ENCODE data around the gene COL18A1. TPM values are rescaled to one million over a fixed set of nuclear protein-coding genes. Genes with fewer than 3 reads are reported as not detected.
"Not testable (repeated sequence)": the region's sequence is repeated elsewhere in the genome, so short reads cannot be mapped to it uniquely, and the experiment has no call there.

Gene COL18A1
- total RNA-seq, 1 donor from 2014 or later, result 15.4 TPM

DNA sequence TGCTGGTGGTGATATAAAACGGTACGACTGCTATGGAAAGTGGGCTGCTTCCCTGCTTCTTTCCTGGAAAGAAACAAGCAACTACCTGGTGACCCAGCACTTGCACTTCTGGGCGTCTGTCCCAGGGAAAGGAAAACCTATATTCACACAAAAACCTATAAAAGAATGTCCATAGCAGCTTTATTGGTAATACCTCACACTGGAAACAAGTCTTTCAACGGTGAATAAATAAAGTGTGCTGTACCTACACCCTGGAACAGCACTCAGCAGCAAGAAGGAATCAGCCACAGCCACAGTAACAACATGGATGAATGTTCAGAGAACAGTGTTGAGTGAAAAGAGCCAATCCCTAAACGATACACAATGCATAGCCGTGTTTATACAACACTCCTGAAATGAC, 117.4 kb downstream of the COL18A1 start:
- no peak for DNase-seq

DNA sequence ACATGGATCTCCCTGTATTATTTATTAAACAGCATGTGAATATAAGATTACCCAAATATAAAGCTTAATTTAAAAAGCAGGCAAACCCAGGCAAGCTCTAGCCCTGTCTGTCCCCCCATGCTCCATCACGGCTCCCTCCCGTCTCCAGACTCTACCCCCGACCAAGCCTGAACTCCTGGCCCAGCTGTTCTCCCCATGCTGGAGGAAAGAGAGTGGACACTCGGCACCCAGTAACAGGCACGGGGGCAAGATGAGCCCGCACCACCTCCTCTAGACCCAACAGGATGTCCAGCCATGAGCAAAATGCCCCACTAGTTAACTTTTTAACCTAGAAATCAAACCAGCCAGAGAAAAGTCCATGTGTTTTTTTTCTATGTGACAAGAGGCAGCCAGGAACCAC, 118.0 kb downstream of the COL18A1 start:
- no peak for DNase-seq

DNA sequence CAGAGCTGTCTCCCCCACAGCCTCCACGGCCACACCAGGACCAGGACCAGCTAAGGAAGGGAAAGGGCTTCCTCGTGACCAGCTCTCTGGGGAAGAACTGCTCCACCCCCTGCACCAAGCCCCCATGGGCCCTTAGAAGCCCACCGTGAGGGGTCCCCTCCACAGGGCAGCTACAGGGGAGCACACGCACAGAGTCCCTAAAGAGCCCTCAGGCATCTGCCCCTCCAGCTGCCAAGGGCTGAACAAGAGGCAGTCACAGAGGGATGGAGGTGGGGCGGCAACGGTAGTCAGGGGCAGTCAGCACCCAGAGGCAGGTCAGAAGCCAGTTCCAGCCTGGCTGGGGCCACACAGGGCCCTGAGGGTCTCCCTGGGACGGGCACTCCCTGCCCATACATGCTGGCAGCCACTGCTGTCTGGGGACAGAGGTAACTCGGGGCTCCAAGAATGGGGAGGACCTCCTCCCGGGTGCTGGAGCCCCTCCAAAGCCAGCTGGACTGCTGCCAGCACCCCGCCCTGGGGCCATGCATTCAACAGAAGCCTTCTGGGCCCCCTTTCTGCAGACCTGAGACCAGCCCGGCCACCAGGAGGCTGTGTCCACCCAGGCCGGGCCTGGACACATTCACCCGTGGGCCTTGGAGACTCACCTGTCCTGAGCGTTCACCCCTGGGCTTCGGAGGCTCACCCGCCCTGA, 118.6 kb downstream of the COL18A1 start:
- DNase-seq, result no peak

DNA sequence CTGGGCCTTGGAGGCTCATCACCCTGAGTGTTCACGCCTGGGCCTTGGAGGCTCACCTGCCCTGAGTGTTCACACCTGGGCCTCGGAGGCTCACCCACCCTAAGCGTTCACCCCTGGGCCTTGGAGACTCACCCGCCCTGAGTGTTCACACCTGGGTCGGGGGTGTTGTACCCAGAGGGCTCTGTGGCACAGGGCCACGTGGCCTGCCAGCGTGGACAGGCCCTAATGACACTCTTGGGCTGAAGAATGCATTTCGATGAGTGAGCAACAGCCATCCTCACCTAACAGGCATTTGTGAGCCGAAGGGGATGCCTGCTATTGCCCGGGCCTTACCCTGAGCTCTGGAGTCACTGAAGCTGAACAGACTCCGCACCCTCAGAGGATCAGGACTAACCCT, 119.8 kb downstream of the COL18A1 start:
- DNase-seq, result no peak

DNA sequence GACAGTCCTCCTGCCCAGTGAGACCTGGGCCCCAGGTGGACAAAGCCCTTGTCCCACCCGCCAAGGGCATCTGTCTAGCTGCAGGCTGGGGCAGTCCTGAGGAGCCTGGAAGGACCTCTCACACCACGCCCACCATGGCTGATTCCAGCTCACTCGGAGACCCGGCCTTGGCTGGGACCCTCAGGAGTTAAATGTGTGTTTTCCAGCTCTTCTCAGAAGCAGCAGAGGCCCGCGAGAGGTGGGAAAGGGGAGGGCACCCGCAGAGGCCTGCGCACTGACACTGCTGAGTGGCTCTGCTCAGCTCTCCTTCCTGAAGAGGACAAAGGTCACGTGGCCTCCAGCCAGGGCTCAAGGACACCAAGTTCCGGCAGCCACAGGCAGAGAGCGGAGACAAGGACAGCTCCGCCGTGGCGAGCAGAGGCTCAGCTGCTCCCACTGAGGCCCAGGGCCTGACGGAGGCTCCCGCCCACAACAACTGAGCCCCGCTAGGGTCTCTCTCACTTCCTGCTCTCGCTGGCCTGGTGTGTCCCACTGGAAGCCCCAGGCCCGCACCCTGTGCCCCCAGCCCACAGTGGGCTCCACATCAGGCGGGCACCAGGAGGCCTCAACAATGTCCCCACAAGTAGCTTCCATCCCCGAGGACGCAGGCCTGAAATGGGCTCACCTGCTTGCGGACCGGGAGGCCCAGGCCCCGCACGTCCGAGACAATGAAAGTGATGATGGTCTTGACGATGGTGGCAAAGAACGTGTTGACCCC, 120.4 kb downstream of the COL18A1 start:
- no peak for DNase-seq

DNA sequence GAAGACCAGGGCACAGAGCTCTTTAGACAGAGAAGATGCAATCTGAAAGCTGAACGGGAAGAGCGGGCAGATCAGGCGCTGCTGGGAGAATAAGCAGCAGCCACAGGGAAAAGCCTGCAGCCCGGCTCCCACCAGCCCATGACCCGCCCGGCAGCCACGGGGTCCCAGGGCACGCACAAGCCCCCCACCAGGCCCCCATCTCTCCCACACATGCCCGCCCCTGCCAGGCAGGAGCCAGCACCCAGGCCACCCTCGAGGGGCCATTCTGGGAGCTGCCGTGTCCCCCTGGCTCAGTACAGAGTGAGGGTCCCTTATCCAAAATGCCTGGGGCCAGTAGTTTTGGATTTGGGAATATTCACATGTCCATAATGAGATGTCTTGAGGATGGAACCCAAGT, 120.9 kb downstream of the COL18A1 start:
- DNase-seq, result no peak

DNA sequence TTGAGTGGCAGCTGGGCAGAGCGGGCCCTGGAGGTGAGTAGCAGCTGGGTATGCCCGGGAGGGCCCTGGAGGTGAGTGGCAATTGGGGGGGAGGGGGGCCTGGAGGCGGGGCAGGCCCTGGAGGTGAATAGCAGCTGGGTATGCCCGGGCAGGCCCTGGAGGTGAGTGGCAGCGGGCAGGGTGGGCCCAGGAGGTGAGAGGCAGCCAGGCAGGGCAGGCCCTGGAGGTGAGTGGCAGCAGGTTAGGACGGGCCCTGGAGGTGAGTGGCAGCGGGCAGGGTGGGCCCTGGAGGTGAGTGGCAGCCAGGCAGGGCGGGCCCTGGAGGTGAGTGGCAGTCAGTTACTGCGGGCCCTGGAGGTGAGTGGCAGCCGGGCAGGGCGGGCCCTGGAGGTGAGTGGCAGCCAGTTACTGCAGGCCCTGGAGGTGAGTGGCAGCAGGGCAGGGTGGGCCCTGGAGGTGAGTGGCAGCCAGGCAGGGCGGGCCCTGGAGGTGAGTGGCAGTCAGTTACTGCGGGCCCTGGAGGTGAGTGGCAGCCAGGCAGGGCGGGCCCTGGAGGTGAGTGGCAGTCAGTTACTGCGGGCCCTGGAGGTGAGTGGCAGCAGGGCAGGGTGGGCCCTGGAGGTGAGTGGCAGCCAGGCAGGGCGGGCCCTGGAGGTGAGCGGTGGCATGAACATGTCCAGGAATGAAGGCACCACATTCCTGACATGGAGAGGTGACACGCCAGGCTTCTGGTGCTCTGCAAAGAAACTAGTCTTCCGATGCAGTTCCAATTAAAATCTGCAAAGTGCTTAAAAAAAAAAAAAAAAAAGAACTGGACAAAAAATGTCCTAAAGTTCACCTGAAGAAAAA, 122.4 kb downstream of the COL18A1 start:
- DNase-seq, result not testable (repeated sequence)

DNA sequence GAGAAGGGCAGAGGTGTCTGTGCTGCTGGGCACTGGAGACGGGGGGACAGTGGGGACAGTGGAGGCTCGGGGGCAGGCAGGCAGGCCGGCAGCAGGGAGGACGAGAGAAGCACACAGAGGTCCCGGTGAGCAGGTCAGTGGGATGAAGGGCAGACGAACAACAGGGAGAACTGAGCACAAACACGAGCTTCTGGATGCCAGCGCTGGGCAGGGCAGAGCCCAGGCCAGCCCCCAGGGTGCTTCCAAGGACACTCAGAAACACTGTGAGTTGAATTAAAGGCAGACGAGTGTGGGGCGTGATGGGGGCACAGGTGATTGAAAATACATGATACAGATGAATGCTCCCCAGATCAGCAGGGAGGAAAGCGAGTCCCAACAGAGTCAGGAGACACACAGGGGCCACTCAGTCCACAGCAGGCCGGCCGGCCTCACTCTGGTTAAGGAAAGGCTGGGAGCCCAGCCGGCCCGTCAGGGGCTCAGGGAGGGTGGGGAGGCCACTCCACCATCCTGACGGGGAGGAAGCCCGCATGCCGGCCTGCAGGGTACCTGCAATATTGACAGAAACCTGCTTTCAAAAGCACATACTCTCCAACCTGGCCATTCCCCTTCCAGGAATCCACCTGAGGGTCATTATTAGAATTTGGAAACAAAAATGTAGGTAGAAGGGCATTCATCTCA, 123.2 kb downstream of the COL18A1 start:
- DNase-seq, result no peak

DNA sequence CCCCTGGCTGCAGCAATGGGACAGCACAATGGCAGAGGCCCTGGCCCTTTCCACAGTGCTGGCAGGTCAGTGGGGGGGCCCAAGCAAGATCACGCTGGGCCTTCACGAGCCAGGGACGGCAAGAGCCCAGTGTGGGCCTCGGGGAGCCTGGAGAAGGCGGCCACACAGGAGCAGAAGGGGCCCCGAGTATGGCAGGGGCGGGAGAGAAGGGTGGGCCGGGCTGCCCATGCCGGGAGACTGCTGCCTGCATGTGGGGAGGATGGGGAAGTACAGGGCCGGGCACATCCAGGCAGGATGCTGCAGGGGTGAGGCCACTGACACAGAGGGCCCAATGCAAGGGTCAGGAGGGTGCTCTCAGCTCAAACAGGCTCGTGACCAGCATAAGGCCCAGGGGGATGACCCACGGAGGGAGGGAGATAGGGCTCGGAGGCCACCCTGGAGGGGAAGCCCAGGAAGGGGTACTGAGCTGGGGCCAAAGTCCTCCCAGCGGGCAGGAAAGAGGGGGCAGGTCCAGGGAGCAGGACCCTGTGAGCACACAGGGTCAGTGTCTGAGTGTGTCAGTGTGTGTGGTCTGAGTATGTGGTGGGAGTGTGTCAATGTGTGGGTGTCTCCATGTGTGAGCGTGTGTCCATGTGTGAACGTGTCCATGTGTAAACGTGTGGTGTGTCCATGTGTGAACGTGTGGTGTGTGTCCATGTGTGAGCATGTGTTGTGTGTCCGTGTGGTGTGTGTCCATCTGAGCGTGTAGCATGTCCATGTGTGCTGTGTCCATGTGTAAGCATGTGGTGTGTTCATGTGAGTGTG, 124.2 kb downstream of the COL18A1 start:
- DNase-seq, result no peak

DNA sequence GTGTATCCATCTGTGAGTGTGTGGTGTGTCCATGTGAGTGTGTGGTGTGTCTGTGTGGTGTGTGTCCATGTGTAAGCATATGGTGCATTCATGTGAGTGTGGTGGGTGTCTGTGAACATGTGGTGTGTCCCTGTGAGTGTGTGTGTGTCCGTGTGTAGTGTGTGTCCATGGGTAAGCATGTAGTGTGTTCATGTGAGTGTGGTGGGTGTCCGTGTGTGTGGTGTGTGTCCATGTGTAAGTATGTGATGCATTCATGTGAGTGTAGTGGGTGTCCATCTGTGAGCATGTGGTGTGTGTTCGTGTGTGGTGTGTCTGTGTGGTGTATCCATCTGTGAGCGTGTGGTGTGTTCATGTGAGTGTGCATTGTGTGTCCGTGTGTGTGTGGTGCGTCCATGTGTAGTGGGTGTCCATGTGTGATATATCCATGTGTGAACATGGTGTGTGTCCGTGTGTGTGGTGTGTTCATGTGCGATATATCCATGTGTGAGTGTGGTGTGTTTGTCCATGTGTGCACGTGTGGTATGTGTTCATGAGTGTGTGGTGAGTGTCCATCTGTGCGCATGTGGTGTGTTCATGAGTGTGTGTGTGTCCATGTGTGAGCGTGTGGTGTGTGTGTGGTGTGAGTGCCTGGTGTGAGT, 124.9 kb downstream of the COL18A1 start:
- no peak for DNase-seq

DNA sequence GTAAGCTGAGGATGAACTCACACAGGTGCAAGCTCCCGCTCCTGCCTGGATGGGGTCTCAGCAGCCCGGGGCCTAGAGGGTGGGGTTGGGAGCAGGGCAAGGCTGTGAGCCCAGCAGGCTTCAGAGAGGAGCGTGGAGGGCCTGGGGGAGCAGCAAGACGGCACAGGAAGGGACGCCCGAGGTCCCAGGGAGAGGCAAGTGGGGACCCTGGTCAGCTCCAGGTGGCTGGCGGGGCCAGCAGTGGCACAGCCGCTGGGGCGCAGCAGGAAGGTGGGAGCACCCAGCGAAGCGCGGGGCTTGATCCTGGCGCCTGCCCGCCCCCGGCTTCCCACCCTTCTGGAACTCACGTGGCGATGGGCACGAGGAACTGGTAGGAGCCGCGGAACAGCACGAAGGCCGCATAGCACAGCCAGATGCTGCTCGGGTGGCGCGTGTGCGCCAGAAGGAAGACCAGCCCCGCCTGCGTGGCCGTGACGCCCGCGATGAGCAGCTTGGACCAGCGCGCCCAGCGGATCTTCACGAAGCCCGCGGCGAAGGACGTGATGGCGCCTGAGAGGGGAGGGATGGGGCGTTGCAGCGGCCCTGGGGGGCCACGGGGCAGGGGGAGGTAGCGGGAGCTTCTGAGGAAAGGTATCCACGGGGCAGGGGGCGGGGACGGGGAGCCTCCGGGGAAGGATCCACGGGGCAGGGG, 125.6 kb downstream of the COL18A1 start:
- DNase-seq, result no peak

DNA sequence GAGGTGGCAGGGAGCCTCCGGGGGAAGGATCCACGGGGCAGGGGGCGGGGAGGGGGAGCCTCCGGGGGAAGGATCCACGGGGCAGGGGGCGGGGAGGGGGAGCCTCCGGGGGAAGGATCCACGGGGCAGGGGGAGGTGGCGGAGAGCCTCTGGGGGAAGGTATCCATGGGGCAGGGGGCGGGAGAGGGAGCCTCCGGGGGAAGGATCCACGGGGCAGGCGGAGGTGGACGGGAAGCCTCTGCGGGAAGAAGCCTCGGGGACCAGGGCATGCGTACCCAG, 126.1 kb downstream of the COL18A1 start:
- DNase-seq, result not testable (repeated sequence)

DNA sequence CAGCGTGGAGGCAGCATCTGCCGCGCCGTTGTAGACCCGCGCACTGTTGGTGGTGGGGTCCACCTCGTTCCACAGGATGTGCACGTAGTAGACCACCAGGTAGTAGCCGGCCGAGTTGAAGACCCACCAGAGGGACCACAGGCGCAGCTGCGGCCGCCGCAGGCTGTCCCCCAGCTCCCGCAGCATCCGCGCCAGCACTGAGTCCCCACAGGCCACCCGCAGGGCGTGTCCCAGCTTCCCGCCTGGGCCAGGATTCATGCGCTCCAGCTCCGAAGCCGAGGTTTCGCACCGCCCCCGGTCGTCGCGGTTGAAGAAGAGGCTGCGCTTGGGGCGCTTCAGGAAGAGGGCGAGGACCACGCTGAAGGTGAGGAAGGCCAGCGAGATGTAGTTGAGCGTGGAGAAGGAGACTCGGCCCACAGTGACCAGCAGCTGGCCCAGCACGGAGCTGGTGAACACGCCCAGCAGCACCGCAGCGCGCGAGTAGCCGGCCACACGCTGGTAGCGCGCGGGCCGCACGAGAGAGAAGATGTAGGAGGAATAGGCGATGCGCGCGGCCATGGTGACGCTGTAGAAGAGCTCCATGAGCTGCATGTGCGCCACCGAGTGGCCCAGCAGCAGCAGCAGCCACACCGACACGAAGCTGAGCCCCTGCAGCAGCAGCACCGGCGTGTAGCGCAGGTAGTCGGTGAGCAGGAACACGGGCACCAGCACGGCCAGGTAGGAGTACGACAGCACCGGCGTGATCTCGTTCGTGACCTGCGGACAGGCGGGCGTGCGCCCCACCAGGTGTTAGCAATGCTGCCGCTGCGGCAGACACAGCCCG, 126.6 kb downstream of the COL18A1 start:
- no peak for DNase-seq

DNA sequence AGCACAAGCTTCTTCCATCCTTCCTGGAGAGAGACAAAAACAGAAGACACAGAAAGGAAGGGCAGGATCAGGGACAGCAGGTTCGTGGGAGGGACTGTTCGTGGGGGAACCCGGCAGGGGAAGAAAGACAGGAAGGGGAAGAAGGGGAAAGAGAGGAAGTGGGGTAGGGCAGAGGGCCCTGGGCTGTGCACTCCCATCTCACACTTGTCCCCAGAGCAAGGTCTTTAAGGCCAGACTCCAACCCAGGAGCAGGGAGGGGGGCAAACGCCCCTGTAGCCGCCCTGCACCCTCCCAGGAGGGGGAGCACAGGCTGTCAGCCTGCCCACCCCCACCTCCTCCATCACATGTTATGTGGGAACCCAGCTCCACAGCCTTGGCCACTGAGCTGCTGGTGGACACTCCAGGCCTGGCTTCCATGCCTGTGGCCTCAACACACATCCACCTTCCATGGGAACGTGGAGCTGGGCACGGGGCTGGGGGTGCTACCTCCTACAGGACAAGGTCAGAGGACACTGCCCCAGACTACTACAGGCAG, 127.9 kb downstream of the COL18A1 start:
- no peak for DNase-seq

DNA sequence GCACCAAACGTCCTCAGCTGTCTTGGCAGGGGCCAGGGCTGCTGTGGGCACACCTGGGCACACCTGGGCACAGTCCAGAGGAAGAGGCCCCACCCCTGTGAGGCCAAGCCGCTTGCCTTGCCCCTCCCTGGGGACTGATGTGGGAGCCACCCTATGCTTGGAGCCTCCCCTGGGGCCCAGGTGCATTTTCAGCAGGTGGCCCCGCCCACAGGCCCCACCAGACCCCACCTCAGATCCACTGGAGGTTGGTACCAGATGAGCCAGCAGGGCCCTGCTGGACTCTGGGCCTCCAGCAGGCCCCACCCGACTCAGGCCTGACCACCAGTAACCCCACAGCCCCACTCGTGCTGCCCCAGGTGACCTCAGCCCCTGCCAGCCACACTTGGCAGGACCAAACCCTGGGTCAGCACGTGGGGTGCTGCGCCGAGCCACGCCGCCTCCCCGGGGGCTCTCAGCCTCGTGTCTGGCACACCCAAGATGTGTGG, 128.4 kb downstream of the COL18A1 start:
- no peak for DNase-seq

DNA sequence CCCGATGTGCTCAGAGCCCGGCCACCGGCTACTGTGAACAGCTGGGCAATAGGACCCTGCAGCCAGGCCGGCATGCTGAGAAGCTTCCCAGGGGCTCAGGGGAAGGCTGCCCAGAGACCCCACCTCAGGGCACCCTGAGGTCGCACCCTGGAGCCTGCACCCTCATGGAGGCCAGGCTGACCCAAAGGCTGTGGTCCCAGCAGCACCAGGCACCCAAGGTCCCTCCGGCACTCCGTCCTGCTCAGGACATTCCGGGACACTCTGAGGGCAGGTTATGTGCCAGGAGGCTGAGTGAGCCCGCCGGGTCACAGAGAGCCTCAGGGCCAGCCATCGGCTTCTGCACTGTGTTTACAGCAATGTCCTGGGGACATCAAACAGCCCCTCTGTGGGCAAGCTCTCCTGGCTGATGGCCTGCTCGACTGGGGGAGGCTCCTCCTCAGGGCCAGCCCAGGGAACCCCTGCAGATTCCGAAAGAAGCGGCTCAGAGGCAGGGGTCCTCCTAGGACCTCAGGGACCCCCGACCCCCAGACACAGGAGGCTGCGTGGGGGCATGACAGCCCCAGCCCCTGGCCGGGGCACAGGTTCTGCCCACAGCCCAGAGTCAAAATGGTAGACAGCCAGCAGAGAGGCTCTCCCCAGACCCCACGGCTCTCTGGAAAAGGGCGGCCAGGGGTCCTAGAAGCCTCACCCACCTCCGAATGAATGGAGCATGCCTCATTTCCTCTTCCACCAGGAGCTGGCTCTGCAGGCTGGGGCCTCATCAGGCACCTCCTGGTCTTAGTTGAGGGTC, 129.1 kb downstream of the COL18A1 start:
- no peak for DNase-seq

DNA sequence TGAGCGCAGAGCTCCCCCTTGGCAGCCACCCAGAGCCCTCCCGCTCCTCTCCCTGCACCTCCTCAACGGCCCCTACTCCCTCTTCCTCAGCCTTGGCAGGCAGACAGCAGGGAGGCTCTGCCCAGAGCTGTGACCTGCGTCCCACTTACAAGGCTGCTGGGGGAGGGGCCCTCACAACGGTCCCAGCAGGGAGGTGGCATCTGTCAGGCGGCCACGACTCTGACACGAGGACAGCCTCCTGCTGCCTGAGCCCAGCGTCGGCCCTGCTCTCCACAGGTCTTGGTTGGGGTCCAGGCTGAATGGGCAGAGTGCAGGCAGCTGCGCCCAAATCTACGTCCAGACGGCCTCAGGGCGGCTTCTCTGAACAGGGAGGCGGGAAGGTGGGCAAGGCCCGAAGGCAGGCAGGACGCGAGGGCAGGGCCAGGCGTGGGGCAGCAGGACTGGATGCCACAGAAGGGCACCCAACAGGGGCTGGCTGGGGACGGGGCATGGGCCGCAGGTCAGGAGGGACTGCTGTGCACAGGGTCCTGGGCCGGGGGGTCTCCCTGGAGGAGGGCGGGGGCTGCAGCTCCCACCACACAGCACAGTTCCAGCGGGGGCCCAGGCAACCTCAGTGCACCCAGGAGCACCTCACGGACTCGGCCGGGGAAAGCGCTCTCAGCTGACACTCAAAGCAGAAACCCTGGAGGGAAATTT, 129.8 kb downstream of the COL18A1 start:
- peak; percentile 25 for DNase-seq
